Sigmoid colon (tissue), 4 donors: ENCODE results near the gene HMCN1.

Experiments used
- EP300 ChIP-seq, 4 donors: sonication (generic); formaldehyde crosslinking; IDR thresholded peaks; one replicate each; pipeline ENCODE4 v1.6.1; 2017; ENCODE audit warnings: antibody characterized with exemption in 4 of 4
- POLR2A ChIP-seq, 2 donors: fragments of 450-650 bp; IDR thresholded peaks; one replicate each; pipeline ENCODE4 v1.6.1; 2016; ENCODE audit warnings: antibody characterized with exemption in 2 of 2, mild to moderate bottlenecking in 2 of 2, moderate library complexity in 2 of 2
- POLR2AphosphoS5 ChIP-seq, 4 donors: sonication (generic); formaldehyde crosslinking; IDR thresholded peaks; one replicate each; pipeline ENCODE4 v1.6.1; 2017; ENCODE audit warnings: antibody characterized with exemption in 4 of 4
- TF ChIP-seq, protein P1 (sequence below), 4 experiments: fragments of 450-650 bp in 3 of 4; fragments of 200-600 bp in 1 of 4; IDR thresholded peaks; one replicate each; pipeline ENCODE4 v1.5.1; 2016 to 2019; ENCODE audit warnings: antibody characterized with exemption in 4 of 4, mild to moderate bottlenecking in 3 of 4, moderate library complexity in 2 of 4

DNA sequence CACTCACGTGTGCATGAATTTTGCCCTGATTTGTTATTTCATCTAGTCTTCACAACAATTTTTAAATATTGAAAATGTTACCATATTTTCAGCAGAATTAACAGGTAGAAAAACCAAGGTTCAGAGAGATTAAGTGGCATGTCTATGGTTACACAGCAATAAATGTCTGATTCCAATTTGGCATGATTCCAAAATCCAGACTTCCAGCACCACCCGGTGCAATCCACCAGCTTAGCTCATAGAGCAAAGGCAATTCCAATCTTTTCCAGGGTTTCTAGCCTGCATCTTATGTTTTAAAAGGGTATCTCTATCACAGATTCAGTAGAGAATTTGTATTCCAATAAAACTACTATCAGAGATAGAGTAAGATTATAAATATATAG is 479.0 kb downstream of the HMCN1 start:
- TF ChIP-seq, protein P1, sequence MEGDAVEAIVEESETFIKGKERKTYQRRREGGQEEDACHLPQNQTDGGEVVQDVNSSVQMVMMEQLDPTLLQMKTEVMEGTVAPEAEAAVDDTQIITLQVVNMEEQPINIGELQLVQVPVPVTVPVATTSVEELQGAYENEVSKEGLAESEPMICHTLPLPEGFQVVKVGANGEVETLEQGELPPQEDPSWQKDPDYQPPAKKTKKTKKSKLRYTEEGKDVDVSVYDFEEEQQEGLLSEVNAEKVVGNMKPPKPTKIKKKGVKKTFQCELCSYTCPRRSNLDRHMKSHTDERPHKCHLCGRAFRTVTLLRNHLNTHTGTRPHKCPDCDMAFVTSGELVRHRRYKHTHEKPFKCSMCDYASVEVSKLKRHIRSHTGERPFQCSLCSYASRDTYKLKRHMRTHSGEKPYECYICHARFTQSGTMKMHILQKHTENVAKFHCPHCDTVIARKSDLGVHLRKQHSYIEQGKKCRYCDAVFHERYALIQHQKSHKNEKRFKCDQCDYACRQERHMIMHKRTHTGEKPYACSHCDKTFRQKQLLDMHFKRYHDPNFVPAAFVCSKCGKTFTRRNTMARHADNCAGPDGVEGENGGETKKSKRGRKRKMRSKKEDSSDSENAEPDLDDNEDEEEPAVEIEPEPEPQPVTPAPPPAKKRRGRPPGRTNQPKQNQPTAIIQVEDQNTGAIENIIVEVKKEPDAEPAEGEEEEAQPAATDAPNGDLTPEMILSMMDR (IDR thresholded peaks at IDR 0.05): no peak
- TF ChIP-seq EP300 (IDR thresholded peaks at IDR 0.05) (no peak), POLR2AphosphoS5 (IDR thresholded peaks at IDR 0.05) (no peak), POLR2A (IDR thresholded peaks at IDR 0.05) (no peak)
